ENCODE measurements around the gene BCL2L13. TPM values are rescaled to one million over a fixed set of nuclear protein-coding genes. Genes with fewer than 3 reads are reported as not detected.
"Not testable (repeated sequence)": the region's sequence is repeated elsewhere in the genome, so short reads cannot be mapped to it uniquely, and the experiment has no call there.

Gene BCL2L13
- total RNA-seq, 1 experiment from 2014 or later = 41.4 TPM

DNA sequence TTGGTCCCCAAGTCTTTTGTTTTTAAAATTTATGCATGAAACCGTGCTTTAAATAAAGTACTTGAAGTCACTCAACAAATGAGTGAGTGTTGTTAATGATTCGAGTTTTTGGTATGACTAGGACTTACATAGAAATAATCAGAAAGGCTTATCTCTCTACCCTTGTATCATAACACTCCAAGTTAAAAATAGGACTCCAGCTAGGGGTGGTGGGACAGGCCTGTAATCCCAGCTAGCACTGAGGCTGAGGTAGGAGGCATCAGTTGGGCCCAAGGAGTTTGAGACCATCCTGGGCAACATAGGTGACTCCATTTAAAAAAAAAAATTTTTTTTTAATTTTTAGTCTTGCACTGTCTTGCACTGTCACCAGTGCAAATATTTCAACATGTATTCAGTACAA, 55.6 kb downstream of the BCL2L13 start:
- no peak for DNase-seq (ENCODE audit: low read depth)

DNA sequence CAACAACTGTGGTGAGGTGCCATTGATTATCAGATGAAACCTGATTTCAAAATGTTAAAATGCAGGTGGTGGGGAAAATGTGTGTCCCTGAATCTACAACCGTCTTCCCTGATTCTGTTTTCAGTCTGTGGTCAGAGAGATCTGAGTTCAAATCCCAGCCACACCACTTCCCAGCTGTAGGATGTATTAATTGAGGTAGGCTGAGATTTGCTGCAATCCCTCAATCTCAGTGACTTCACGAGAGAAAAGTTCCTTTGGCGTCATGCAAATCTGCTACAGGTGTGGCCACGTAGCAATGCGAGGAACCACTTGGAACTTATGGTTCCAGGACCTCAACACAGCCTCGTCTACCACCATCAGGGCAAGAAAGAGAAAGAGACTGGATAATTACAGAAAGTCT, 56.2 kb downstream of the BCL2L13 start:
- DNase-seq (ENCODE audit: low read depth) = no peak

DNA sequence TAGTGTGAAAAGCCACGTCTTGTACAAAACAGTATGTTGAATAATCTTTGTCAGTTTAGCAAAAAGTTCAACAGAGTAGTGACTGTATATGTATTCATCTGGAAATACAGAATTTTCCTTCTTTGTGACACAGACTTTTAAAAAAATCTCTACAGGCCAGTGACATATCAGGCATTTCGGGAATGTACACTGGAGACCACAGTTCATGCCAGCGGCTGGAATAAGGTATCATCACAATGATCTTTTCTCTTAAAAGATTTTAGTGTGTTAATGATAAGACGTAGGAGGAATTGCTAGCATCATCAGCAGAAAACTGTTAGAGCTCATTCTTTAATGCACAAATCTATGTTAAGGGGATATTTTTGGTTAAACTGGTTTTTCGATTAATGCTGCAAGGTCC, 57.4 kb downstream of the BCL2L13 start:
- DNase-seq (ENCODE audit: low read depth) = no peak

DNA sequence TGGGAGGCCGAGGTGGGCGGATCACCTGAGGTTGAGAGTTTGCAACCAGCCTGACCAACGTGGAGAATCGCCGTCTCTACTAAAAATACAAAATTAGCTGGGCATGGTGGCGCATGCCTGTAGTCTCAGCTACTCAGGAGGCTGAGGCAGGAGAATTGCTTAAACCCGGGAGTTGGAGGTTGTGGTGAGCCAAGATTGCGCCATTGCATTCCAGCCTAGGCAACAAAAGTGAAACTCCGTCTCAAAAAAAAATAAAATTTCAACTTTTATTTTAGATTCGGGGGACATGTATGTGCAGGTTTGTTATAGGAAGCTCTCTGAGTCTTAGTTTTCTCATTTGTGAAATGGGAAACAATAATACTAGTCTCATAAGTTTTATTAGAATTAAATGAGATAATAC, 58.6 kb downstream of the BCL2L13 start:
- not testable (repeated sequence) for DNase-seq (ENCODE audit: low read depth)

DNA sequence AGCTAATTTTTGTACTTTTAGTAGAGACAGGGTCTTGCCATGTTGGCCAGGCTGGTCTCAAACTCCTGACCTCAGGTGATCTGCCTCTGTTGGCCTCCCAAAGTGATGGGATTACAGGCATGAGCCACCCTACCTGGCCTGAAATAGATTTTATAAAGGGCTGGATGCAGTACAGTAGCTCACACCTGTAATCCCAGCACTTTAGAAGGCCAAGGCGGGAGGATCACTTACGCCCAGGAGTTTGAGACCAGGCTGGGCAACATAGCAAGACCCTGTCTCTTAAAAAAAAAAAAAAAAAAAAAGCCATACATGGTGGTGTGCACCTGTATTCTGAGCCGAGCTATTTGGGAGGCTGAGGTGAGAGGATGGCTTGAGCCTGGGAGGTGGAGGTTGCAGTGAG, 59.7 kb downstream of the BCL2L13 start:
- not testable (repeated sequence) for DNase-seq (ENCODE audit: low read depth)

DNA sequence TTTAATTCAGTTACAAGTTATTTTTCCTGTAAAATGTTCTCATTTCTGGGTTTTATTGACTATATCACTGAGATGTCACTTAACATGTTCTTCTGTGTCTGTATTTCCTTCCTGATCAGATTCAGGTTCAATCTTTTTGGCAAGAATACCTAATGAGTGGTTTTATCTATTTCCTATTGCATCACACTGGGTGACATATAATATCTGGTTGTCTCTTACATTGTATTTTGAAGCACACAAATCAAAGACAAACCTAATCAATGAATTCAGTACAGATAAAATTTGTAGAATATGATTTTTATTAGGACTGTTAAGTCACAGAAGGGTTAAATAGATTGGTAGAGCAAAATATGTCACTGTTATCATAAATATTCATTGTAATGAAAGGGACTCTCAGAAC, 60.4 kb downstream of the BCL2L13 start:
- no peak for DNase-seq (ENCODE audit: low read depth)

DNA sequence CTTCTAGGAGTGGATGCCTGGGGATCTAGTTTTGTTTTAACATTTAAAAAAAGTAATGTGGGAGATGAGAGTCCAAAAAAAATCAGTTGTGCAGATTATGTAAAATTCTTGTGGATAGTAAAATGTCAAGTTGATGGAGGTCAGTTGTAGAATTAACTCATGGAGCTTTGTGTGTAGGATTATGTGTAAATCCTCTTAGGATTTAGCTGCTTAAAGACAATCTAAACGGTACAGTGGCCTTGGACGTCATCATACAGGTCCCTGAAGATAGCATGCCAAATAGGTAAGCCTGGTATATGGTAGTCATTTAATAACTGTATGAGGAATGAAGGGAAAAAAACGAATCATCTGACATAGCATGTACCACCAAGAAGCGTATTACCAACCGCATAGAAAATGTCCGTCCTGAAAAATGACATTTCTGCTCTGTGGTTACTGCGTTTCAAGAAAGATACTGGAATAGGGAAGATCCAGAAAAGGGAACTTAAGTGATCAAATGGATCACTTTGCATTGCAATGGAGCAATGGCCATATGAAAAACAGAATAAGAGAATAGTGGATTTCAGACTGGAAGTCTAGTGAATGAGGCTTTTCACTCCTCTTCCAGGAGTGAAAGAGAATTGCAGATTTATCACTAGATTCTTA, 61.3 kb downstream of the BCL2L13 start:
- no peak for DNase-seq (ENCODE audit: low read depth)

DNA sequence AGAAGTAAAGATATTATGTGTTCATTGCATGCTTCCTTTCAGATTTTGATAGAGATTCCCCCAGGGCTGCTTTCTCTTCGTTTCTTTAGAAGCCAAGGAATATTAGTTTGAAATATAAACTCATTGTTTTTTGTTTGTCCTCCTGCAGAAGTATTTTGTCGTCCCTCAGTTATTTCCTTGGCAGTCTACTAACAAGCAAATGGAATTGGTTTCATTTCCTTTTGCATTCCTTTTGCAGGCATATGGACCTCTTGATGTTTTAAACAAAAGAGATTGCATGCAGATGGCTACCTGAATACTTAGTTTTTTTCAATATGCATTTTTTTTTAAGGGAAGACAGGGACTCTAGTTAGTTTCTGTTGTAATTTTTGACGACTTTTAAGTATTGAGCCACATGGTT, 62.2 kb downstream of the BCL2L13 start:
- DNase-seq (ENCODE audit: low read depth) = no peak

DNA sequence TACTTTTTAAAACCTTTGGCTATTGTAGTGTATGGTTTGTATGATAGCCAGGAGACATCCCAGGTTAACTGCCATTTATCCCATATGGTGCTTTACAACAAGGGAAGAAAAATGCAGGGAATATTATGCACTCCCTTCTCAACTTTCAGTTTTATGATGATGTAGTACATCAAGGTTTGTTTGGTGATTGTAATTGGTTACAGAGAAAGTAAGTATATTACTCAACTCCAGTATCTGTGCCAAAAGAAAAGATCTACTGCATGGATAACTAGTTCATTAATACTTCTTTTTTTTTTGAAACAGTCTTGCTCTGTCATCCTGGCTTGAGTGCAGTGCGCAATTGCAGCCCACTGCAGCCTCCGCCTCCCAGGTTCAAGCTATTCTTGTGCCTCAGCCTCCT, 65.3 kb downstream of the BCL2L13 start:
- DNase-seq (ENCODE audit: low read depth) = no peak

DNA sequence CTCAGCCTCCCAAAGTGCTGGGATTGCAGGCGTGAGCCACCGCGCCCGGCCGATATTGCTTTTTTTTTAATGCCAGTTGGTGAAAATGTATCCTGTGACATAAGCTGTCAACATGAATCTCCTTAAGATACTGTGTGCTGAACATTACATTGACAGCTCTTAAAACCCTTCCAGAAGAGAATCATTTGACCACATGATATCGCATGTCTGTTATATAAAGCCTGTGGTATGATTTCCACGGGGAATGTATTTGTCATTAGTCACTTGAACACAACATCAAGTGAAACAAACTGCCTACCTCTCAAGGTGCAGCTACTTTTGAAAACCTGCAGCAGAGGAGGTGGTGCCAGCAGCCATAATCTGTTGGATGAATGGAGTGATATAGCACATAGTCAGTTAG, 67.0 kb downstream of the BCL2L13 start:
- DNase-seq (ENCODE audit: low read depth) = peak; percentile 11

DNA sequence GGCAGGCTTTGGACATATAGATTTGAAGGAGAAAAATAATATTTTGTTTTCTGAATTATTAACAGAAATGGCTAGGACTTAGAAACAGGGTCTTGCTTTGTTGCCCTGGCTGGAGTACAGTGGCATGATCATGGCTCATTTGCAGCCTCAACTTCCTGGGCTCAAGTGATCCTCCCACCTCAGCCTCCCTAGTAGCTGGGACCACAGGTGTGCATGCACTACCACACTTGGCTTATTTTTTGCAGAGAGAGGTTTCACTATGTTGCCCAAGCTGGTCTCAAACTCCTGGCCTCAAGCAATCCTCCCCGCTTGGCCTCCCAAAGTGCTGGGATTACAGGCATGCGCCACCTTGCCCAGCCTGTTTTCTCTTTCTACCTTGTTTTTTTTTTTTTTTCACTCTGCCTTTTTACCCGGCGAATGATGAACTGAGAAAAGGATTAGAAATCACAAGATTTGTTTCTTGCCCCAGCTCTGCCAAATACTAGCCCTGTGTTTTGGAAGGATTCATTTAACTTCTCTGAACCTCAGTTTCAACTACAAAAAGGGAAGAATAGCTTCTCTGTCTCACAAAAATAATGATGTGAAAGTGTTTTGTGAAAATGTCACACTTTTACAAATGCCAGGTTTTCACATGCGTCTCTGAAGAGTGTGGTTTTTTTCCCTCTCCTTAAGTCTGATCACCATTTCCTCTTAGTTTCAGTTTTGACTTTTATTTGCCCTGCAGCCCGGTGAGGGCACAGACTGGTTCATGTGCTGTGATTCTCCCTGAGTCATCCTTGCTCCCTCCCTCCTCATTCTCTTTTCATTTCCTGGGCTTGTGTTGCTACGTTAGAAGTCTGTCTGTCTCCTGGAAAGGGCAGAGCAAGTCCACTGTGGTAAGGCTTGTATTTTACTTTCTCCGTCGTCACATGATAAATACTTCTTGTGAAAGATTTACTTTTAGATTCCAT, 67.7 kb downstream of the BCL2L13 start:
- peak; percentile 96 for DNase-seq (ENCODE audit: low read depth)

DNA sequence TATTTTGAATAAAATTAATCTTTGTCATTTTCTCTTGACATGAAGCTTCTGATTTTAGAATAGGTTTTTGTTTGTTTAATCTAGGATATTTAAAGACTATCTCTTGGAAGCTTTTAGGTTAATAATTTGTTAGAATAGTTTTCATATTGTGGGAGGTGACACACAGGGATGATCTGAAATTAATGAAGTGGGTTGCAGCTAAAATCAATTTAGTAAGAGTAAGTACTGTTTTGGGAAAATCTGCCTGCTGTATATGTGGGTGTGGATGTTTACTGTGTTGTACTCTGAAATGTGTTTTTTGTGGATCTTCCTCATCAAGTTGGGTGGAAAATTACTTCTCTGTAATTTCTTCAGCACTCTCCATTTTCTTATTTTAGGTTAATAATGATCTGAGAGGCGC, 68.4 kb downstream of the BCL2L13 start:
- DNase-seq (ENCODE audit: low read depth) = no peak

DNA sequence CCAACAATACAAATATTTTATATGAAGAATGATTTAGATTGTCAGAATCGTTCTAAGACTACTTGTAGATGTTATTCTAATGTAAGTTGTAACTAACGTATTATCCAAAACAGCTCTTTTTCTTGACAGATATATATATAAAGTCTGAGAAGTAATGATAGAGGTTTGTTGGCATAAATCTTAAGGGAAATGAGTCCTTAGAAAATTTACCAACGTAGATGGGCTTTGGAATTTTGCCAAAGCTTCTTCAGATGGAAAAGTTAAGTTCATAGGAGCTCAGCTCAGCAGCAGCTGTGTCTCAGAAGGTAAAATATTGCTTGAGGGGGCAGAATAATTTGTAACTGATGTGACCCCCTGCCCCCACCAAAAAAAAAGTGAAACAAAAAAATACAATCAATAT, 69.0 kb downstream of the BCL2L13 start:
- DNase-seq (ENCODE audit: low read depth) = no peak

DNA sequence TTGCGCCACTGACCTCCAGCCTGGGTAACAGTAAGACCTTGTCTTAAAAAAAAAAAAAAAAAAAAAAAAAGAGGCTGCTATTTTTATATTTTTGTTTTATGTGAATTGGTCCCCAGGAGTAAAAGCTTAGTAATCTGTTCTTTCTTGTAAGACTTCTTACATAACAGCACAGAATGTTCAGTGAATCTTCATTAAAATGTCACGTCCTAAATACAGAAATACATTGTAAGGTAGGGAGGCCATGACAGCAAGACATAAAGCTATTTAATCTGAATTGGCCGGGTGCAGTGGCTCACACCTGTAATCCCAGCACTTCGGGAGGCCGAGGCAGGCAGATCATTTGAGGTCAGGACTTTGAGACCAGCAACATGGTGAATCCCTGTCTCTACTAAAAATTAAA, 71.5 kb downstream of the BCL2L13 start:
- no peak for DNase-seq (ENCODE audit: low read depth)

DNA sequence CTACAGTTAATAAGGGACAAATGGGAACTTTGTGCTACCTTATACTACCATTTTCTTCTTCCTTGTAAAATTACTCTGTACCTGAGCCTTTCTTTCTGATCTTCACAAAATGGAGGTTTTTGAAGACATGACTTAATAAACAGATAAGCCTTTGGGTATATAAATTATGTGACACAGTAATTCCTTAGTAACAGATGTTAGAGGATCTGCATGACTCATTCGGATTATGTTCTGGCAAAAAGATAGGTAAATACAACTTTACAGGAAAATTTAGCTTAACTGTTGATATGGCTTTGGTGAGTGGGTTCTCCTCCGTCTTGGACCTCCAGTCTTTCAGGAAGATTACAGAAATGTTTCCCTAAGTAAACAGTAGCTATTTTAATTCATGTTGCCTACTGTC, 73.9 kb downstream of the BCL2L13 start:
- no peak for DNase-seq (ENCODE audit: low read depth)

DNA sequence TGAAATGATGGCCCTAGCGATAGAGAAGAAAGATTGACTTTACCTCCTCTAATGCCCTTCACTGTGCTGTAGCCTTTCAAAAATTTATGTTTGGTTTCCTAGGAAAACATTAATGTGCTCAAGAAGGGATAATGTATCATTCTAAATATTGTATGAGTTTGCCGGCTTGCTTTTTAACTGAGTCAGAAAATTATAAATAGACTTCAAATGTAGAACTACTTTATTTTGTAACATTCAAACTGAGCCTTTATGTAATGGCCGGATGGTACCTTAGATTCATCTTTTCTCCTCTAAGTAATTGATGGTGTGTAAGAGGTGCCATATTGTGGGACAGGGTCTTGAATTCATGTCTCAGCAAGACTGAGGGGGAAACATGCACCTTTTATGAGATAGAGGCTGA, 78.0 kb downstream of the BCL2L13 start:
- no peak for DNase-seq (ENCODE audit: low read depth)

DNA sequence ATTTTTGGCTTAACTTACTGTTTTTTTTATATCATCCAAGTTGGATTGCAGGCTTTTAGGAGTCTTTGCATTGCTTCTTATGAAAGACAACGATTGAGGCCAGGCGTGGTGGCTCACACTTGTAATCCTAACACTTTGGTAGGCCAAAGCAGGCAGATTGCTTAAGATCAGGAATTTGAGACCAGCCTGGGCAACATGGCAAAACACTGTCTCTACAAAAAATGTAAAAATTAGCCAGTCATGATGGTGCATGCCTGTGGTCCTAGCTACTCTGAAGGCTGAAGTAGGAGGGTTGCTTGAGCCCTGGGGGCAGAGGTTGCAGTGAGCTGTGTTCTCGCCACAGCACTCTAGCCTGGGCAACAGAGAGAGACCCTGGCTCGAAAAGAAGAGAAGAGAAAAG, 79.2 kb downstream of the BCL2L13 start:
- no peak for DNase-seq (ENCODE audit: low read depth)

DNA sequence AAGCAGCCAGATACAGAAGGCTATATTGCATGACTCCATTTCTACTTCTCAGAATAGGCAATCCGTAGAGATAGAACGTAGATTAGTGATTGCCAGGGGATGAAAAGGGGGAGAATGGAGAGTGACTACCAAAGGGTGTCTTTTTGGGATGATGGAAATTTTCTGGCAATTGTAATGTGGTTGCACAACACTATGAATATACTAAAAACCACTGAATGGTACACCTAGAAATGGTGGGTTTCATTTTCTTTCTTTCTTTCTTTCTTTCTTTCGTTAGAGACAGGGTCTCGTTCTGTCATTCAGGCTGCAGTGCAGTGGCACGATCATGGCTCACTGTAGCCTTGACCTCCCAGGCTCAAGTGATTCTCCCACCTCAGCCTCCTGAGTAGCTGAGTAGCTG, 81.4 kb downstream of the BCL2L13 start:
- DNase-seq (ENCODE audit: low read depth) = no peak

DNA sequence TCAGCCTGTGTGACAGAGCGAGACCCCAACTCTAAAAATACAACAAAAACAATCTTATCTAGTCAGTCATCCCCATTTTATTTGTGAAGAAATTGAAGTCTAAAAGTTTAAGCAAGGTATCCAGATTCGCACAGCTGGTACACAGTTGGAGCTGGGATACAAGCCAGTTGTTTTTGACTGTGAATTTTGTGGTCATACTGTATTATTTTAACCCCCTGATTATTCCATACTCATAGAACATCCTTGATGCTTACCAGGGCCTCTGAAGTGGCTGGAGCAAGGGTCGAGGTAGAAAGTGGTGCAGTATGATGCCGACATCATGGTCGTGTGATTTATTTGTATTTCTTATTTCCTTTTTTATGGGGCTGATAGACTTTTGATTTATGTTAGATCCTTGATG, 85.7 kb downstream of the BCL2L13 start:
- DNase-seq (ENCODE audit: low read depth) = no peak

DNA sequence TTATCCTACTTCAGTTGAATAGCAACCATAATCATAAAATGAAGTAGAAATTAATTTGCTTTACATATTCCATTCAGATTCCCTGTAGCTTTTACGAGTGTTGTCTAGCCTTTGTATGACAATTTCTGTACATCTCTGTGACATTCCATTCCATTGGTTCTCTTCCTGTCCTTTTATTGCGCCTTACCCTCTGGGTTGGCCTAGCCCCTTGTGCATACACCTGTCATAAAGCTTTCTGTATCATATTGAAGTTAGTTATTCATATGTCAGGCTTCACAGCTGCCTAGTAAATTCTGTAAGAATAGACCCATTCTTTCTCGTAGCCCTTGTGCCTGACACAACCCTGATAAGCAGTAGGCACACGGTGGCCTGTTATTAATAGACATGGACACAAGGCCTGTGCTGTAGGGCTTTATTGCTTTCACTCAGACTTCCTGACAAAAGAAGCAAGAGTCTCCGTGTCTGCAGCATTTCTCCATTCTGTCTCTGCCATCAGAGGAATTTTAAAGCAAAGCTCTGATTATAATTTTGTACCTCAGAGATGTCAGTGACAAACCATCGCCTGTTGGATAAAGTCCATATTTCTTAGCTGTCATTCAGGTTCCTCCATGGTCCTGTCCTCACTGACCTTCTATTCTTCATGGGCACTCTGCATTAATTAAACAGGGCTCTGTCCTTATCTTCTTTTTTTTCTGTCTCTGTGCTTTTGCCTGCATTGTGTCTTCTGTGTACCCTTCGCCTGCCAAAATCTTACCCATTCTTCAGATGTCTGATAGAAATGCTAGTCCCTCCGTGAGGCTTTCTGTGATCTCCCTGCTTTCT, 86.3 kb downstream of the BCL2L13 start:
- no peak for DNase-seq (ENCODE audit: low read depth)

DNA sequence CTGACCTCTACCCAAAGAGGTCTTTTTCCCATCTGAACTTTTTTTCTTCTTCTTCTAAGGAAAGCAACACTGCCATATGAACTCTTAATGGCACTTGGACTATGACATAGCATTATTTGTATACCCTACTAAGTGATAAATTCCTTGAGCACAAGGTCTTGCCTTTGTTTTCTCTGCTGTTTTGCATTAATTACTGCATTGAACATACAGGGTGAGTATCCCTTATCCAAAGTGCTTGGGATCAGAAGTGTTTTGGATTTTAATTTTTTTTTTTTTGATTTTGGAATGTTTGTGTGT, 86.9 kb downstream of the BCL2L13 start:
- no peak for DNase-seq (ENCODE audit: low read depth)
